VCaP (cell line): Measurements from ENCODE around the gene SDCCAG8.

ENCODE experiments used
- H3K27ac ChIP-seq: fragments of 450-650 bp; 2 replicates; pipeline ENCODE4 v1.5.1; 2017
- TF ChIP-seq, protein P1 (sequence below): fragments of 450-650 bp; conservative IDR thresholded peaks from 2 replicates; pipeline ENCODE4 v1.5.1; 2017; ENCODE audit warnings: mild to moderate bottlenecking, moderate library complexity

The SDCCAG8 gene

DNA sequence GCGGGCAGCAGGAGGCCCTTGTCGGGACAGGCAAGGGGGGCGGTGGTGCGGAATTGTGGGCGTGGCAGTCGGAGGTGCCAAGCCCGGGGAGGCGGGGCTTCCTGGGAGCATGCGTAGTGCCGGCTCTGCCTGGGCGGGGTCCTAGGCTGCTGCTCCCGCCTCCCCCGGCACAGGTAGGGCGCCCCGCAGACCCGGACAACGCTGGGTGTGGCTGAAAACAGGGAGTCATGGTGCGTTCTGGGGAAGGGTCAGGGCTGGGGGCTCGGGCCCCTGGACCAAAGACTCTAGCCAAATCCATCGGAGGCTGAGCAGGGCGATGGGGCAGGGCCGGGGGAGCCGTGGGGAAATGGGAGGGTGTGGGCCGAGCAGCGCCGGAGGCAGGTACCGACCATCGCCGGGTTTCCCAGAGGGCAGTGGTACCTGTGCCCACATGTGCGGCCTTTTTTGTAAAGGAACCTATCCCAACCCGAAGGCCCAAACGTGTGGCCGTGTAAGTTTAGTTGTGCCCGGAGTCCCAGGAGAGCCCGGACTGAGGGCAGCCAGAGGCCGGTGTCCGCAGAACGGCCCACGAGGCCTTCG, 231.9 kb downstream of the SDCCAG8 start:
- H3K27ac ChIP-seq = no peak overlapping the region
- TF ChIP-seq, protein P1, sequence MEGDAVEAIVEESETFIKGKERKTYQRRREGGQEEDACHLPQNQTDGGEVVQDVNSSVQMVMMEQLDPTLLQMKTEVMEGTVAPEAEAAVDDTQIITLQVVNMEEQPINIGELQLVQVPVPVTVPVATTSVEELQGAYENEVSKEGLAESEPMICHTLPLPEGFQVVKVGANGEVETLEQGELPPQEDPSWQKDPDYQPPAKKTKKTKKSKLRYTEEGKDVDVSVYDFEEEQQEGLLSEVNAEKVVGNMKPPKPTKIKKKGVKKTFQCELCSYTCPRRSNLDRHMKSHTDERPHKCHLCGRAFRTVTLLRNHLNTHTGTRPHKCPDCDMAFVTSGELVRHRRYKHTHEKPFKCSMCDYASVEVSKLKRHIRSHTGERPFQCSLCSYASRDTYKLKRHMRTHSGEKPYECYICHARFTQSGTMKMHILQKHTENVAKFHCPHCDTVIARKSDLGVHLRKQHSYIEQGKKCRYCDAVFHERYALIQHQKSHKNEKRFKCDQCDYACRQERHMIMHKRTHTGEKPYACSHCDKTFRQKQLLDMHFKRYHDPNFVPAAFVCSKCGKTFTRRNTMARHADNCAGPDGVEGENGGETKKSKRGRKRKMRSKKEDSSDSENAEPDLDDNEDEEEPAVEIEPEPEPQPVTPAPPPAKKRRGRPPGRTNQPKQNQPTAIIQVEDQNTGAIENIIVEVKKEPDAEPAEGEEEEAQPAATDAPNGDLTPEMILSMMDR = no peak

DNA sequence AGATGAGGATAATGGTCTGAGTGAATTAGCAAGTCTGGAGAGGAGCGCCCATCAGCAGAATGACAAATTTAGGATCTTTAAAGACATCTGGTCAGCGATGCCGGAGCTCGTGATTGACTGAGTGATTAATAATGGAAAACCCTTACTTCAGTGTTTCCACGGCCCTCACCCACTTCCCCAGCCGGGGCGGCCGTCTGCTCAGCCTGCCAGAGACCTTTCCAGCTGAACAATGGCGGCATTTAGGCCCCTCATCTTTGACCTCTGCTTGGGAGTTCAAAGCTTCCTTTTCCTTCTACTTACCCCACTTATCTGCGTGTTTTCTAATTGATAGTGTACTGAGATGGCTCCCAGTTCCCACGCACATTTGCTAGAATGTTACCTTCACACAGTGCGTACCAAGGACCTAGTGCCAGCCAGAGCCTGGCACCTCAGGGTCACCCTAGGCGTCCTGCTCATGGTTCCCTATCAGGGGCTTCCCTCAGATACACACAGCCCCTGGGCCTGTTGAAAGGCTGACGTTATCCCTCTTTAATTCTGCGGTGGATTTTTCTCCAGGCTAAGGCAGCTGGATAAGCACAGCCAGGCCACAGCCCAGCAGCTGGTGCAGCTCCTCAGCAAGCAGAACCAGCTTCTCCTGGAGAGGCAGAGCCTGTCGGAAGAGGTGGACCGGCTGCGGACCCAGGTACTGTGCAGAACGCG, 232.8 kb downstream of the SDCCAG8 start:
- H3K27ac ChIP-seq = no peak overlapping the region

DNA sequence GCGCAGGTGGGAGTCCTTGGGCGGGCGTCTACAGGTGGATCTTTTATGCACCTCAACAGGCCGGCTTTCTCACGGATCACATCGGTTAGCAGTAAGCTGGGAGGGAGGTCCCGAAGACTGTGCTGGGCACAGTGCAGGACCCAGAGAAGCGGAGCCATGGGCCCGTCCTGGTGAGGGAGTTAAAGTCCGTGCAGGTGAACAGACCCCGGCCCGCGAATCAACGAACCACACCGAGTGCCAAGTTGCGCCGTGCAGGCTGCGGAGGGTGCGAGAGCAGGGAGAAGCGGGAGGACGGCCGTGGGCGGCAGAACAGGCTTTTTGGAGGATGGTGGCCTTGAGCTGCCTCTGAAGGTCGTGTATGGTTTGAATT, 233.3 kb downstream of the SDCCAG8 start:
- TF ChIP-seq, protein P1 = no peak
- no peak overlapping the region for H3K27ac ChIP-seq

More for the DNA sequence above, 232.8 kb downstream of the SDCCAG8 start:
- TF ChIP-seq, protein P1 = no peak

DNA sequence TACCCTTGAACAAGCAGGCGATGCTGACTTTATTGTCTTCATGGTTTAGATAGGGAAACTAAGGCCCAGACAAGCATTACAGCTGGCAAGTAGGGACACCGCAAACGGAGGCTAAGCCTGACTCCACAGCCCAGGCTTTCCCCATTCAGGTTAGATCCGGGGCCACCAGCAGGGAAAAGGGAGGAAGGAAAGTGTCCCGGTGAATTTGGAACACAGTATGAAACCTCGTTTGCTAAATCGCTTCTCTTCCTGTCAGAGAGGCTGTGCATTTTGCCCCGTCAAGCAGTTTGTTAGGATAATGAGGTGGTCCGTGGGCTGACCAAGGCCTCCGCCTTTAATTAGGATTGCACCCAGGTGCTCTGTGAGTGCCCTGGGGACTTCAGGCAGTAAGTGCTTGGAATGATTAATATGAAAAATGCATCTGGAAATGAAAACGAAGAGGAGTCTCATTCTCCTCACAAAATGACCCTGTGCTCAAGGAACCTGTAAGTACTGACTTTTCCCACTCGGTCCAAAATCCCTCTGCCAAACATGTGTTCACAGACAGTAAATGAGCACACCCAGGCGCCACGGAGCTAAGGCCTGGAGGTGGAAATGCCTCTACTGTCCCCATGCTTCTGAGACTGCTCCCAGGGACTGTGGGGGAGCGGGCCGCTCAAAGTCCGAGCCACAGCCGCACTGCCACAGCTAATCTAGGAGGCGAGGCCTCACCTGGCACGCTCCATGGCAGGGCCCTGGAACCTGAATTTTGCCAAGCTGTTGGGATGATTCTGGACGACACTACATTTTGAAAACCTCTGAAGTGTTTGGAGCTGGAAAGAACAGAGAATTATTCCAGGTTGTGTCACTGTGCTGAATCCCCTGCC, 234.1 kb downstream of the SDCCAG8 start:
- H3K27ac ChIP-seq = no peak overlapping the region
- TF ChIP-seq, protein P1 = no peak

DNA sequence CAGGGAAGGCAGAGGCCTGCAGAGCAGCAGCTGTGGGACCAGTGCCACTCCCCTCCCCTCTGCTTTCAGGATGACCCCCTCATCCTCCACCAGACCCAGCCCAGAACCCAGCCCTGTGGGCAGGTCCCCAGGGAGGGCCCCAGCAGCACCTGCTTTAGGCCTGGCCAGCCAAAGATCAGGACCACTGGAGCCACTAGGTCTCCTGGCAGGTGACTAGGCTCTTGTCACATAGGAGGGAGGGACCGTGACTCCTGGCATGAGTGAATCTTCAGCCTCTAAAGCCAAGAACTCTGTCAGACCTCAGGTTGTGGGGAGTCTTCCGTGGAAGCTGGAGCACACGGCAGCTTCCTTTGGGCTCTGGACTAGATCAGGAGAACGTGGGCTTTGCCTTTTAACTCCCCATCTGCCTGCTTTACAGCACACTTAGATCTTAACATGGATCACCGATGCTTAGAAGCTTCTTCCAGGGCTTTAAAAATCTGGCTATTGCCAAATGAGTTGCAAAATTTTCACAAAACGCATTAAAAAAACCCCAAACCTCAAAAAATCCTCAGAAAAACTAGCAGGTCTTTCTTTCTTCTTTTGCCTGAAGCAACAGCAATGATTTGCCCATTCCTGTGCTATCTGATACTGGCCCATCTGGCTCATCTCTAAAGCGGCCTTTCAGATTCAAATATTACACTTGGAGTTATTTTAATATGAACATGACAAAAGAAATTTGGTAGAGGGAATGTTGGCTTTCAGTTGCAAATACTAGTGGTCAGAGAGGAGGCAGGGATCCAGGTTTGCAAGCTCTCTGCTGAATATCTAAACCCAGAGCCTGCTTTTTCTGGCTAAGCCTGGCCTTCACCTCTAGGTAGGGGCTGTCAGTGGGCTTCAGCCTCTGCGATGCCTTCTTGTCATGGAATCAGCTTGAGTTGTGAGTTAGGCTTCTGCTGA, 235.2 kb downstream of the SDCCAG8 start:
- no peak overlapping the region for H3K27ac ChIP-seq

DNA sequence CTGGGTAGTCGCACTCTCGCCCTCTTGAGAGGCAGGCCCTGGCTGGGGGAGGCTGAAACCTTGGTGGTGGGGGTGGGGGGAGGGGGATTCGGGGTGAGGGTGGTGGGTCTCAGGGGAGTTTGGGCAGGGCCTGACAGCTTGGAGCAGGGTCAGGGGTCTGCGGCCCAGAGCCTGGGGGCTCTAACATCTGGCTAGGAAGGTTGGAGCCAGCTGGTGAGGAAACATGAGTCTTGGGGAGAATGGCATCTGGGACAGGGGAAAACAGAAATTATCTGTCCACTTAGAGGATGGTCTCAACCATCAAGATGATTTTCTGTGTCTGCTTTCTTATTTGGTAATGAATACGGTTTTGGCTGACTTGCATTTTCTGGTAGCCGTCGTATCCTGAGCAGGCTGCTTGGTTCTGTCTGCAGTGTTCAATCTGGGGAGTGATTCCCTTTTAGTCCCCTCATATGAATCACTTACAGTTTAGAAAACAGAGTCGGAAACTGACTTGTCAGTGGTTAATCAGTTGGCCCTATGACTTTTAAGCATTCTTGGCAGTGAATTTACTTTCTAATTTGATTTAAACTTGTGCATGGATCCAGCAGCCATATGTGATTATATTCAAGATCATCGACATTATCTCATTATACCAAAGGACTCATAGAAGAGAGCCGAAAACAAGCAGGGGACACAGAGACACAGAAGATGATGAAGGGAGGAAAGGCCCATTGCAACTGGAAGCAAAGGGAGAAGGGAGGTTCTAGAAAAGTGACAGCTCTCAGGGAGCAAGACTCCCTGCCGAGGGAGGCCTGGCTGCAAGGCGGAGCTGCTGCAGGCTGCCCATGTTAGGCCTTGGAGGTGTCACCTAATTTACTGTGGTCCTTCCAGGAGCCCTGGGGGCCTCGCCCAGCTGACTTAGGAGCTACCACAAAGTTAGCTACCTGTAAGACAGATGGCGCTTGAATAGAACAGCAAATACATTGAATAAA, 237.6 kb downstream of the SDCCAG8 start:
- TF ChIP-seq, protein P1 = no peak
- no peak overlapping the region for H3K27ac ChIP-seq

More for the DNA sequence above, 235.2 kb downstream of the SDCCAG8 start:
- TF ChIP-seq, protein P1 = no peak
